ENCODE data around the gene DPPA2. TPM values are rescaled to one million over a fixed set of nuclear protein-coding genes. Genes with fewer than 3 reads are reported as not detected.

Gene DPPA2
- polyA plus RNA-seq, 1 donor = 0.03 TPM

GRCh38 chr3:109346099-109346498 is 29.8 kb upstream of the DPPA2 start:
- Histone ChIP-seq H3K4me3 (ENCODE audit: low read length) (no peak overlapping the region), H3K27ac (ENCODE audit: low read length) (no peak overlapping the region), H3K27me3 (ENCODE audit: control insufficient read depth, insufficient read depth, low read length) (no peaks in the 10 kb centered on the region), H3K4me1 (ENCODE audit: control insufficient read depth, insufficient read depth, low read length) (no peaks in the 10 kb centered on the region), H3K36me3 (ENCODE audit: control insufficient read depth, insufficient read depth, low read length) (no peaks in the 10 kb centered on the region), H3K9me3 (ENCODE audit: control insufficient read depth, low read depth, low read length) (peaks cover 2% of the 10 kb centered on the region)
- WGBS (ENCODE audit: insufficient coverage, low lambda C conversion rate) = 50% methylated on average over 3 of the region's 4 CpGs
- no peak for DNase-seq

- H3K27me3 ChIP-seq (ENCODE audit: control insufficient read depth, insufficient read depth, low read length) = peaks cover 7% of the 10 kb centered on the region
- H3K9me3 ChIP-seq (ENCODE audit: control insufficient read depth, low read depth, low read length) = no peaks in the 10 kb centered on the region
- no peak overlapping the region for H3K27ac ChIP-seq (ENCODE audit: low read length)
- no peak overlapping the region for H3K4me3 ChIP-seq (ENCODE audit: low read length)
- H3K36me3 ChIP-seq (ENCODE audit: control insufficient read depth, insufficient read depth, low read length) = no peaks in the 10 kb centered on the region
- no peaks in the 10 kb centered on the region for H3K4me1 ChIP-seq (ENCODE audit: control insufficient read depth, insufficient read depth, low read length)
- 30% methylated on average over 2 of the region's 5 CpGs for WGBS (ENCODE audit: insufficient coverage, low lambda C conversion rate)
- no peak for DNase-seq
Measured at GRCh38 chr3:109339714-109340648, 23.7 kb upstream of the DPPA2 start.

- H3K9me3 ChIP-seq (ENCODE audit: control insufficient read depth, low read depth, low read length) = no peaks in the 10 kb centered on the region
- no peaks in the 10 kb centered on the region for H3K4me1 ChIP-seq (ENCODE audit: control insufficient read depth, insufficient read depth, low read length)
- H3K27me3 ChIP-seq (ENCODE audit: control insufficient read depth, insufficient read depth, low read length) = peaks cover 7% of the 10 kb centered on the region
- no peak overlapping the region for H3K27ac ChIP-seq (ENCODE audit: low read length)
- H3K36me3 ChIP-seq (ENCODE audit: control insufficient read depth, insufficient read depth, low read length) = no peaks in the 10 kb centered on the region
- H3K4me3 ChIP-seq (ENCODE audit: low read length) = no peak overlapping the region
- DNase-seq = no peak
- WGBS (ENCODE audit: insufficient coverage, low lambda C conversion rate) = no CpG with 5 or more reads among the region's 3 CpGs
Measured at GRCh38 chr3:109339197-109339596, 22.9 kb upstream of the DPPA2 start.

- 52% methylated on average over 2 of the region's 4 CpGs for WGBS (ENCODE audit: insufficient coverage, low lambda C conversion rate)
- no peaks in the 10 kb centered on the region for H3K36me3 ChIP-seq (ENCODE audit: control insufficient read depth, insufficient read depth, low read length)
- DNase-seq = no peak
Measured at GRCh38 chr3:109338322-109338721, 22.0 kb upstream of the DPPA2 start.

GRCh38 chr3:109337393-109337792 is 21.1 kb upstream of the DPPA2 start, which contains the start of gene DPPA4:
TSS of gene DPPA4 (minus strand) at chr3:109337546. CDS start at chr3:109337517, 29 bp downstream.
- no peak for DNase-seq
- WGBS (ENCODE audit: insufficient coverage, low lambda C conversion rate) = 77% methylated on average over 3 of the region's 5 CpGs
- H3K27ac ChIP-seq (ENCODE audit: low read length) = no peak within 1 kb of the TSS
- H3K36me3 ChIP-seq (ENCODE audit: control insufficient read depth, insufficient read depth, low read length) = no peaks in the 10 kb centered on the region
- peaks cover 7% of the 10 kb centered on the region for H3K27me3 ChIP-seq (ENCODE audit: control insufficient read depth, insufficient read depth, low read length)
- H3K4me1 ChIP-seq (ENCODE audit: control insufficient read depth, insufficient read depth, low read length) = no peaks in the 10 kb centered on the region
- peak within 1 kb of the TSS; percentile 41 for H3K4me3 ChIP-seq (ENCODE audit: low read length)
- H3K9me3 ChIP-seq (ENCODE audit: control insufficient read depth, low read depth, low read length) = no peaks in the 10 kb centered on the region

More at GRCh38 chr3:109338322-109338721, 22.0 kb upstream of the DPPA2 start:
- H3K27me3 ChIP-seq (ENCODE audit: control insufficient read depth, insufficient read depth, low read length) = peaks cover 7% of the 10 kb centered on the region
- no peak overlapping the region for H3K27ac ChIP-seq (ENCODE audit: low read length)
- H3K4me3 ChIP-seq (ENCODE audit: low read length) = no peak overlapping the region
- no peaks in the 10 kb centered on the region for H3K9me3 ChIP-seq (ENCODE audit: control insufficient read depth, low read depth, low read length)
- H3K4me1 ChIP-seq (ENCODE audit: control insufficient read depth, insufficient read depth, low read length) = no peaks in the 10 kb centered on the region

- Histone ChIP-seq H3K4me1 (ENCODE audit: control insufficient read depth, insufficient read depth, low read length) (no peaks in the 10 kb centered on the region), H3K9me3 (ENCODE audit: control insufficient read depth, low read depth, low read length) (no peaks in the 10 kb centered on the region), H3K4me3 (ENCODE audit: low read length) (peak overlapping the region; percentile 41), H3K27ac (ENCODE audit: low read length) (no peak overlapping the region), H3K36me3 (ENCODE audit: control insufficient read depth, insufficient read depth, low read length) (no peaks in the 10 kb centered on the region), H3K27me3 (ENCODE audit: control insufficient read depth, insufficient read depth, low read length) (peaks cover 7% of the 10 kb centered on the region)
- 47% methylated on average over 4 of the region's 17 CpGs for WGBS (ENCODE audit: insufficient coverage, low lambda C conversion rate)
- DNase-seq = peak in 1 of 2 donors; percentile 10
Measured at GRCh38 chr3:109336291-109336861, 20.1 kb upstream of the DPPA2 start.

- no CpG with 5 or more reads among the region's 1 CpG for WGBS (ENCODE audit: insufficient coverage, low lambda C conversion rate)
- Histone ChIP-seq H3K4me1 (ENCODE audit: control insufficient read depth, insufficient read depth, low read length) (no peaks in the 10 kb centered on the region), H3K4me3 (ENCODE audit: low read length) (no peak overlapping the region), H3K9me3 (ENCODE audit: control insufficient read depth, low read depth, low read length) (no peaks in the 10 kb centered on the region), H3K27me3 (ENCODE audit: control insufficient read depth, insufficient read depth, low read length) (peaks cover 7% of the 10 kb centered on the region), H3K36me3 (ENCODE audit: control insufficient read depth, insufficient read depth, low read length) (no peaks in the 10 kb centered on the region), H3K27ac (ENCODE audit: low read length) (no peak overlapping the region)
- DNase-seq = no peak
Measured at GRCh38 chr3:109334572-109334971, 18.3 kb upstream of the DPPA2 start.

GRCh38 chr3:109331692-109332091 is 15.4 kb upstream of the DPPA2 start:
- H3K9me3 ChIP-seq (ENCODE audit: control insufficient read depth, low read depth, low read length) = no peaks in the 10 kb centered on the region
- WGBS (ENCODE audit: insufficient coverage, low lambda C conversion rate) = 100% methylated on average over 2 of the region's 5 CpGs
- peaks cover 5% of the 10 kb centered on the region for H3K27me3 ChIP-seq (ENCODE audit: control insufficient read depth, insufficient read depth, low read length)
- H3K4me3 ChIP-seq (ENCODE audit: low read length) = no peak overlapping the region
- no peak overlapping the region for H3K27ac ChIP-seq (ENCODE audit: low read length)
- H3K36me3 ChIP-seq (ENCODE audit: control insufficient read depth, insufficient read depth, low read length) = no peaks in the 10 kb centered on the region
- DNase-seq = no peak
- no peaks in the 10 kb centered on the region for H3K4me1 ChIP-seq (ENCODE audit: control insufficient read depth, insufficient read depth, low read length)

- no peaks in the 10 kb centered on the region for H3K27me3 ChIP-seq (ENCODE audit: control insufficient read depth, insufficient read depth, low read length)
- no peaks in the 10 kb centered on the region for H3K36me3 ChIP-seq (ENCODE audit: control insufficient read depth, insufficient read depth, low read length)
- no peaks in the 10 kb centered on the region for H3K4me1 ChIP-seq (ENCODE audit: control insufficient read depth, insufficient read depth, low read length)
- no peak overlapping the region for H3K4me3 ChIP-seq (ENCODE audit: low read length)
- H3K9me3 ChIP-seq (ENCODE audit: control insufficient read depth, low read depth, low read length) = no peaks in the 10 kb centered on the region
- no CpG with 5 or more reads among the region's 7 CpGs for WGBS (ENCODE audit: insufficient coverage, low lambda C conversion rate)
- no peak for DNase-seq
- H3K27ac ChIP-seq (ENCODE audit: low read length) = no peak overlapping the region
Measured at GRCh38 chr3:109330405-109330804, 14.1 kb upstream of the DPPA2 start.

GRCh38 chr3:109328202-109328601 is 11.9 kb upstream of the DPPA2 start:
- no peaks in the 10 kb centered on the region for H3K36me3 ChIP-seq (ENCODE audit: control insufficient read depth, insufficient read depth, low read length)
- no peaks in the 10 kb centered on the region for H3K4me1 ChIP-seq (ENCODE audit: control insufficient read depth, insufficient read depth, low read length)
- H3K27ac ChIP-seq (ENCODE audit: low read length) = no peak overlapping the region
- no CpG with 5 or more reads among the region's 3 CpGs for WGBS (ENCODE audit: insufficient coverage, low lambda C conversion rate)
- H3K27me3 ChIP-seq (ENCODE audit: control insufficient read depth, insufficient read depth, low read length) = no peaks in the 10 kb centered on the region
- H3K4me3 ChIP-seq (ENCODE audit: low read length) = no peak overlapping the region
- DNase-seq = no peak
- H3K9me3 ChIP-seq (ENCODE audit: control insufficient read depth, low read depth, low read length) = no peaks in the 10 kb centered on the region

All from large intestine (tissue), 3 donors.